ENCODE data around the gene WDR6.
"Not testable (repeated sequence)": the region's sequence is repeated elsewhere in the genome, so short reads cannot be mapped to it uniquely, and the experiment has no call there.

The WDR6 gene

DNA sequence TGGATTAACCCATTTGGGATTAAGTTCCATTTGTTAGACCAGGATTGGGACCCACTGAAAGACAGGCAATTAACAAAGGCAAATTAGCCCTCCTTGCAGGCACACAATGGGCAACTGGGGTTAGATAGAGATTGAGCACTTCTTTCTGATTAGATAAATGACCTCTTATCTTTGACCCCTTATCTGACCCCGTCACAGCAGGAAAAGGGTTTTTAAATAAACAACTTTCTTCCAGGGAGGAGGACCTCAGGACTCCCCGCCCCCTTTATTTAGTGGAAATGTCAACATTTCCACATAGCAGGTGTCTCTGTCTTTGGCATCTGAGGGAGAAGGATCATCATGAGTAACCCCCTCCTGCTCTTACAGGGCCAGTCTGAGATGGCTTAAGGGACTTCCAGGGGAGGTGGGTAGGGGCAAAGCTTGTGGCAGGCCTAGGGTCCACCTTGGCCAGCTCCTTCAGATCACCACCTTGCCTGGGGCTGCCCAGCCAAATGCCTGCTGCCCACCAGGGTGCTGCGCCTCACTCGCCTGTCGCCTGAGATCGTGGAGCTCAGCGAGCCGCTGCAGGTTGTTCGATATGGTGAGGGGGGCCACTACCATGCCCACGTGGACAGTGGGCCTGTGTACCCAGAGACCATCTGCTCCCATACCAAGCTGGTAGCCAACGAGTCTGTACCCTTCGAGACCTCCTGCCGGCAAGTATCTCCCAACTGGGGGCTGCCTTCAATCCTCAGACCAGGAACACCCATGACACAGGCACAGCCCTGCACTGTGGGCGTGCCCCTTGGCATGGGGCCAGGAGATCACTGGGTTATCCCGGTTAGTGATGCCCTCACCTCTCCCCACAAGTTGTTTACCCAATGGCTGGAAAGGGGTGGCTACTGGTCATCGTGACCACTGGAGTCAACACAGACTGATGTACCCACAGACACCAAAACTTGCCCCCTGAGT is 2.6 kb upstream of the WDR6 start:
- Histone ChIP-seq H3K9ac (no peak overlapping the region), H3K9me3 (no peaks in the 10 kb centered on the region), H3K4me3 (no peak overlapping the region), H3K4me1 (peaks cover 27% of the 10 kb centered on the region), H3K36me3 (peaks cover 18% of the 10 kb centered on the region), H4K20me1 (peaks cover 18% of the 10 kb centered on the region), H3K27me3 (no peaks in the 10 kb centered on the region), H3K27ac (no peak overlapping the region), H3K4me2 (no peak overlapping the region)
- TF ChIP-seq Cebpa-rat (IDR thresholded peaks at IDR 0.05), result no peak

DNA sequence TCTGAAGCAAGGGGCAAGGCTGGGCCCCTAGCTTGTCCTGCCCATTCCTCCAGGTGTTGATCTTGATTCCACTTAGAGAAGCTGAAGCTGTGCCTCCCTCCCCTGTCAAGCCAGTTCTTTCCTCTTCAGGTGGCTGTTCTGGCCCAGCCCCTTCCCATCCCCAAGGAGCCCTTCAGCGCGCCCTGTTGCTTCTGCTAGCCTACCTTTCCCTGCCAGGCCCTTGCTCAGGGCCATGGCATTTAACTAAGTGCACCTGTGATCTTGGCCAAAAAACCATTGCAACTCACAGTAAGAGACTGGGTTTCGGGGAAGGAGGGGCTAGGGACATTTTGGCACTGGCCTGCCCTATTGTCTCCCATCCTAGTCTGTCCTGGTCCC is 1.9 kb upstream of the WDR6 start:
- Histone ChIP-seq H3K36me3 (peaks cover 25% of the 10 kb centered on the region), H3K27me3 (no peaks in the 10 kb centered on the region), H3K27ac (no peak overlapping the region), H3K4me3 (no peak overlapping the region), H3K9me3 (no peaks in the 10 kb centered on the region), H3K4me2 (no peak overlapping the region), H3K9ac (no peak overlapping the region), H4K20me1 (peaks cover 25% of the 10 kb centered on the region), H3K4me1 (peaks cover 32% of the 10 kb centered on the region)
- no peak for TF ChIP-seq Cebpa-rat (IDR thresholded peaks at IDR 0.05)

DNA sequence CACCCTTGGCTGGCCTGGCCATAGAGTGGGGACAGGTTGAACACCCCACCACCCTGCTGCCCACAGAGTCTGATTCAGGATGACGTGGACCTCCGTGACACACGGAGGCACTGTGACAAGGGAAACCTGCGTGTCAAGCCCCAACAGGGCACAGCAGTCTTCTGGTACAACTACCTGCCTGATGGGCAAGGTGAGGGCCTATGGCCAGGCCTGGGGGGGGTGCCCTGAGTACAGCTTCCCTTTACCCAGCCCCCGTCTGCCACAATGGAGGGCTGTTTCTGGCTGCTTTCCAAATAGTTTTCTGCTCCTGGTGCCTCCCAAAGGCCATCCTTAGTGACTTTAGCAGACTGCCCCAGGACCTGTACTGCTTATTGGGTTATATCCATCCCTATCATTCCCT is 1.2 kb upstream of the WDR6 start:
- Histone ChIP-seq H3K27ac (peak overlapping the region; percentile 99; the same call in 1 of the 2 replicates), H3K4me1 (peaks cover 32% of the 10 kb centered on the region), H3K4me3 (peak overlapping the region; percentile 87)

DNA sequence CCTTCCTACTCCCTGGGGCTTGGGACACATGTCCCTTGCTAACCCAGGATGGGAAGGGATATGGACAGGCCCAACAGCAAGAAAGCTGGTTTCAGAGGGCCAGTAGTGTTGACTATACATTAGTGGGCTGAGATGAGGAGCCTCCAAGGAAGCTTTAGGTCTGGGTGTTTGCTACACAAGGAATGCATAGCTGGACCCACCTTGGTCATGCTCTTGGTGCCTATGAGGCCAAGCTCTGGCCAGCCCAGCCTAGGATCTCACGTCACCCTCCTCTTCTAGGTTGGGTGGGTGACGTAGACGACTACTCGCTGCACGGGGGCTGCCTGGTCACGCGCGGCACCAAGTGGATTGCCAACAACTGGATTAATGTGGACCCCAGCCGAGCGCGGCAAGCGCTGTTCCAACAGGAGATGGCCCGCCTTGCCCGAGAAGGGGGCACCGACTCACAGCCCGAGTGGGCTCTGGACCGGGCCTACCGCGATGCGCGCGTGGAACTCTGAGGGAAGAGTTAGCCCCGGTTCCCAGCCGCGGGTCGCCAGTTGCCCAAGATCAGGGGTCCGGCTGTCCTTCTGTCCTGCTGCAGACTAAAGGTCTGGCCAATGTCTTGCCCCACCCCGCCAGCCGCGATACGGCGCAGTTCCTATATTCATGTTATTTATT is 653 bp upstream of the WDR6 start:
- H3K27ac ChIP-seq, result peak overlapping the region; percentile 99
- H3K27me3 ChIP-seq, result no peaks in the 10 kb centered on the region
- no peaks in the 10 kb centered on the region for H3K9me3 ChIP-seq
- peaks cover 37% of the 10 kb centered on the region for H3K36me3 ChIP-seq
- TF ChIP-seq Cebpa-rat (IDR thresholded peaks at IDR 0.05), result no peak
- H3K4me1 ChIP-seq, result peaks cover 32% of the 10 kb centered on the region
- peak overlapping the region; percentile 87 for H3K4me3 ChIP-seq
- H3K9ac ChIP-seq, result peak overlapping the region; percentile 98
- H3K4me2 ChIP-seq, result peak overlapping the region; percentile 97
- H4K20me1 ChIP-seq, result peaks cover 37% of the 10 kb centered on the region

More for the DNA sequence above, 1.2 kb upstream of the WDR6 start:
- no peak overlapping the region for H3K9ac ChIP-seq
- no peak for TF ChIP-seq Cebpa-rat (IDR thresholded peaks at IDR 0.05)
- no peaks in the 10 kb centered on the region for H3K27me3 ChIP-seq
- peaks cover 32% of the 10 kb centered on the region for H3K36me3 ChIP-seq
- no peaks in the 10 kb centered on the region for H3K9me3 ChIP-seq
- H3K4me2 ChIP-seq, result peak overlapping the region; percentile 97
- peaks cover 32% of the 10 kb centered on the region for H4K20me1 ChIP-seq

DNA sequence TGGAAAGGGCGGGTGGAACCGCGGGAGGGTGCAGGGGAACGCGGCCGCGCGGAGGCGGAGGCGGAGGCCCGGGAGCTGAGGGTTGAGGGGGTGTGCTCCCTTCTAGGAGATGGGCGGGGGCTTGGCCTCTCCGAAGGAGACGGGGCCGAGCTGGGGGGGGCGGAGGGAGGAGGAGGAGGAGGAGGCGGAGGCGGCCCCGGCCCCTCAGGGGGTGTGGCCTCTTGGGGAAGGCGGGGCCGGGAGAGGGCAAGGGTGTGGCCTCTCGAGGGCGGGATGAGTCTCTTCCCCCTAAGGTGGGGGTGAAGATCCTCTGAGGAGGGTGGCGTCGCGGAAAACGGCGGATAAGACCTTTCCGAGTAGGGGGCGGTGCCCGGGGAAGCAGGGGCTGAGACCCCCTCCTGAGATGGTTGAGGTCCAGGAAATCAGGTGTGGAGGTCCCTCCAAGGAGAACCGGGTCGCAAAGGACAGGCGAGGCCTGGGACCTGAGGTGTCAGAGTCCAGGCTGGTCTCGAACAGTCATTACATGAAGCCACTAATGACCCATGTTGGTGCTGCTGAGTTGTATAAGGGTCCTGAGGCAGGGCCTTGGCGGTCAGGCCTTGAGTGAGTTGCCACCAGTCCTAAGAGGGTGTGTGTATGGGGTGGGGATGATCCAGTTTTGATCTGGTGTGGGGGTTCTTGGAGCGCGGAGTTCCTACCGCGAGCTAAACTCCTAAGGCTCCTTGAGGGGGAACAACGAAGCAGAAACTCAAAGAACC is 759 bp downstream of the WDR6 start:
- peaks cover 51% of the 10 kb centered on the region for H4K20me1 ChIP-seq
- peaks cover 44% of the 10 kb centered on the region for H3K36me3 ChIP-seq
- peak overlapping the region; percentile 99 for H3K27ac ChIP-seq
- H3K4me3 ChIP-seq, result peak overlapping the region; percentile 87
- H3K9me3 ChIP-seq, result no peaks in the 10 kb centered on the region
- peaks cover 37% of the 10 kb centered on the region for H3K4me1 ChIP-seq
- peak overlapping the region; percentile 97 for H3K4me2 ChIP-seq
- H3K9ac ChIP-seq, result peak overlapping the region; percentile 98
- no peaks in the 10 kb centered on the region for H3K27me3 ChIP-seq
- no peak for TF ChIP-seq Cebpa-rat (IDR thresholded peaks at IDR 0.05)

DNA sequence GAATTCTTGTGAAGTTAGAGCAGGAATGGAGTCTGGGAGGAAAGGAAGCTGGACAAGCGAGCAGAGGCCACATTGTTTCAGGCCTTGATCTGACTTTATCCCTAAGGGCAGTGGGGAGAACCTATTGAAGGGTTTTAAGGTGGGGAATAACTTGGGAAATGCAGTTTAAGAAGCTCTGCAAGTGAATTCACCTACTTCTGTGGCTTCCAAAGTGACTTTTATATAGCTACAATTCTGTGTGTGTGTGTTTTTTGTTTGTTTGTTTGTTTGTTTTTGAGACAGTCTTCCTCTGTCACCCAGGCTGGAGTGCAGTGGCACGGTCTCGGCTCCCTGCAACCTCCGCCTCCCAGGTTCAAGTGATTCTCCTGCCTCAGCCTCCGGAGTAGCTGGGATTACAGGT is 1.4 kb downstream of the WDR6 start:
- 0 out of 2 replicates have a peak overlapping the region, but pooled peaks have one; percentile 99 for H3K27ac ChIP-seq

DNA sequence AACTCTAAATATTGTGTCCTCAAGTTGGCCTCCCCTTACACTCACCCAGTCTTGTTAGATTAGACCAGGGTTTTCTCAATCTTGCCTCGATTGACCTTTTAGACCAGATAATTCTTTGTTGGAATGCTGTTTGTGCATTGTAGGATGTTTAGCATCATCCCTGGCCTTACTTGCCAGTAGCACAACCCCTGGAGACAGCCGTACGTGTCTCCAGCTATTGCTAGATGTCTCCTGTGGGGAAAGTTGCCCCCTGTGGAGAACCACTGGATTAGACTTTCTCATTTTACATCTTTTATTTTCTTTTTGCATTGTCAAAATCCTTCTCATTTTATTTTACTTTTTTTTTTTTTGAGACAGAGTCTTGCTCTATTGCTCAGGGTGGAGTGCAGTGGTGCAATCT is 2.2 kb downstream of the WDR6 start:
- no peak overlapping the region for H3K4me3 ChIP-seq
- H3K4me2 ChIP-seq, result peak overlapping the region; percentile 57
- no peak overlapping the region for H3K27ac ChIP-seq
- H3K27me3 ChIP-seq, result no peaks in the 10 kb centered on the region
- H3K9ac ChIP-seq, result no peak overlapping the region
- H3K9me3 ChIP-seq, result no peaks in the 10 kb centered on the region
- peaks cover 51% of the 10 kb centered on the region for H3K4me1 ChIP-seq
- H4K20me1 ChIP-seq, result peaks cover 66% of the 10 kb centered on the region
- TF ChIP-seq Cebpa-rat (IDR thresholded peaks at IDR 0.05), result no peak
- peaks cover 59% of the 10 kb centered on the region for H3K36me3 ChIP-seq

More for the DNA sequence above, 1.4 kb downstream of the WDR6 start:
- H3K4me2 ChIP-seq, result peak overlapping the region; percentile 97
- not testable (repeated sequence) for H3K27me3 ChIP-seq, H3K9me3 ChIP-seq
- H4K20me1 ChIP-seq, result peaks cover 58% of the 10 kb centered on the region
- H3K4me3 ChIP-seq, result peak overlapping the region; percentile 87
- H3K36me3 ChIP-seq, result peaks cover 51% of the 10 kb centered on the region
- peak overlapping the region; percentile 98 for H3K9ac ChIP-seq
- H3K4me1 ChIP-seq, result peaks cover 44% of the 10 kb centered on the region

DNA sequence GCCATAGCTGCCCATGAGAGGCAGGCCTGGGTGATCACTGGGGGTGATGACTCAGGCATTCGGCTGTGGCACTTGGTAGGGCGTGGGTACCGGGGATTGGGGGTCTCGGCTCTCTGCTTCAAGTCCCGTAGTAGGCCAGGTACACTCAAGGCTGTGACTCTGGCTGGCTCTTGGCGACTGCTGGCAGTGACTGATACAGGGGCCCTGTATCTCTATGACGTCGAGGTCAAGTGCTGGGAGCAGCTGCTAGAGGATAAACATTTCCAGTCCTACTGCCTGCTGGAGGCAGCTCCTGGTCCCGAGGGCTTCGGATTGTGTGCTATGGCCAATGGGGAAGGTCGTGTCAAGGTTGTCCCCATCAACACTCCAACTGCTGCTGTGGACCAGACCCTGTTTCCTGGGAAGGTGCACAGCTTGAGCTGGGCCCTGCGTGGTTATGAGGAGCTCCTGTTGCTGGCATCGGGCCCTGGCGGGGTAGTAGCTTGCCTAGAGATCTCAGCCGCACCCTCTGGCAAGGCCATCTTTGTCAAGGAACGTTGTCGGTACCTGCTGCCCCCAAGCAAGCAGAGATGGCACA is 5.3 kb downstream of the WDR6 start:
- H3K9ac ChIP-seq, result no peak overlapping the region
- TF ChIP-seq Cebpa-rat (IDR thresholded peaks at IDR 0.05), result no peak
- H3K4me1 ChIP-seq, result peaks cover 62% of the 10 kb centered on the region
- H4K20me1 ChIP-seq, result peaks cover 97% of the 10 kb centered on the region
- H3K4me3 ChIP-seq, result no peak overlapping the region
- no peaks in the 10 kb centered on the region for H3K9me3 ChIP-seq
- H3K36me3 ChIP-seq, result peaks cover 78% of the 10 kb centered on the region
- H3K27ac ChIP-seq, result no peak overlapping the region
- no peaks in the 10 kb centered on the region for H3K27me3 ChIP-seq
- H3K4me2 ChIP-seq, result no peak overlapping the region

DNA sequence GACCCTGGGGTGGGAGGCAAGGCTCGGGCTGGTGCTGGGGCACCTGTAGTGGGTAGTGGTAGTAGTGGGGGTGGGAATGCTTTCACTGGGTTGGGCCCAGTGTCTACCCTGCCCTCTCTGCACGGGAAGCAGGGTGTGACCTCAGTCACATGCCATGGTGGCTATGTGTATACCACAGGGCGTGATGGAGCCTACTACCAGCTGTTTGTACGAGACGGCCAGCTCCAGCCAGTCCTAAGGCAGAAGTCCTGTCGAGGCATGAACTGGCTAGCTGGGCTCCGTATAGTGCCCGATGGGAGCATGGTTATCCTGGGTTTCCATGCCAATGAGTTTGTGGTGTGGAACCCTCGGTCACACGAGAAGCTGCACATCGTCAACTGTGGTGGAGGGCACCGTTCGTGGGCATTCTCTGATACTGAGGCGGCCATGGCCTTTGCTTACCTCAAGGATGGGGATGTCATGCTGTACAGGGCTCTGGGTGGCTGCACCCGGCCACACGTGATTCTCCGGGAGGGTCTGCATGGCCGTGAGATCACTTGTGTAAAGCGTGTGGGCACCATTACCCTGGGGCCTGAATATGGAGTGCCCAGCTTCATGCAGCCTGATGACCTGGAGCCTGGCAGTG is 6.0 kb downstream of the WDR6 start:
- peaks cover 78% of the 10 kb centered on the region for H3K36me3 ChIP-seq

More for the DNA sequence above, 6.0 kb downstream of the WDR6 start:
- Histone ChIP-seq H3K9ac (no peak overlapping the region), H4K20me1 (peaks cover 95% of the 10 kb centered on the region), H3K27ac (no peak overlapping the region), H3K4me1 (peaks cover 60% of the 10 kb centered on the region), H3K9me3 (no peaks in the 10 kb centered on the region), H3K27me3 (no peaks in the 10 kb centered on the region), H3K4me2 (no peak overlapping the region; the same call in 1 of the 2 replicates), H3K4me3 (no peak overlapping the region)
- TF ChIP-seq Cebpa-rat (IDR thresholded peaks at IDR 0.05), result no peak

Measured in BLaER1 (cell line).